Heart left ventricle (tissue), 16 donors: ENCODE measurements around the gene FER. TPM values are rescaled to one million over a fixed set of nuclear protein-coding genes. Genes with fewer than 3 reads are reported as not detected.
"Not testable (repeated sequence)": the region's sequence is repeated elsewhere in the genome, so short reads cannot be mapped to it uniquely, and the experiment has no call there.

Experiments used
- ATAC-seq, 4 donors: fragments of 200-7000 bp; cut with Tn5 transposase; one replicate each; pipeline ENCODE4 v1.9.1; 2020 to 2022; ENCODE audit warnings: moderate library complexity in 4 of 4, mild to moderate bottlenecking in 3 of 4, moderate number of reproducible peaks in 1 of 4
- DNase-seq, 5 donors: peaks; one replicate each; pipeline ENCODE4 v3.0.0-alpha.2; 2020
- H3K27ac ChIP-seq, 12 donors: fragments of 200-600 bp; sonication (generic) in 4 of 12; one replicate each; pipeline versions ENCODE4 v1.5.0 to v1.8.0; 2016 to 2022; ENCODE audit warnings: mild to moderate bottlenecking in 2 of 12
- H3K27me3 ChIP-seq, 9 donors: fragments of 200-600 bp; sonication (generic) in 2 of 9; one replicate each; pipeline versions ENCODE4 v1.5.1 to v1.8.0; 2016 to 2022; ENCODE audit warnings: mild to moderate bottlenecking in 3 of 9
- H3K36me3 ChIP-seq, 9 donors: fragments of 200-600 bp; sonication (generic) in 2 of 9; one replicate each; pipeline versions ENCODE4 v1.5.0 to v1.8.0; 2018 to 2022; ENCODE audit warnings: mild to moderate bottlenecking in 2 of 9
- H3K4me1 ChIP-seq, 12 donors: fragments of 200-600 bp; sonication (generic) in 4 of 12; one replicate each; pipeline versions ENCODE4 v1.5.0 to v1.8.0; 2016 to 2022; ENCODE audit warnings: mild to moderate bottlenecking in 3 of 12
- H3K4me3 ChIP-seq, 12 donors: fragments of 200-600 bp; sonication (generic) in 4 of 12; one replicate each; pipeline versions ENCODE4 v1.5.0 to v1.8.0; 2017 to 2022; ENCODE audit warnings: mild to moderate bottlenecking in 9 of 12, moderate library complexity in 4 of 12
- H3K9me3 ChIP-seq, 12 donors: fragments of 200-600 bp; sonication (generic) in 4 of 12; one replicate each; pipeline versions ENCODE4 v1.5.0 to v1.8.0; 2016 to 2022; ENCODE audit warnings: mild to moderate bottlenecking in 1 of 12
- POLR2A ChIP-seq, 2 donors: fragments of 450-650 bp; IDR thresholded peaks; one replicate each; pipeline ENCODE4 v1.6.1; 2017; ENCODE audit warnings: antibody characterized with exemption in 2 of 2, mild to moderate bottlenecking in 2 of 2, moderate library complexity in 2 of 2
- WGBS, 4 donors: extraction: QIAGEN DNeasy Blood & Tissue Kit in 2 of 4; methylation state at CpG; one replicate each; pipeline versions ENCODE4 v1.1.5 to v1.1.7; 2013 to 2018; 5-methylcytosine and 5-hydroxymethylcytosine counted together
- intact Hi-C, 10 donors: fragments of 100-400 bp; cut with DNase I; formaldehyde crosslinking; loops; one replicate each; pipeline versions ENCODE4 v1.11.1 to v1.14.2; 2022
- polyA plus RNA-seq, 2 donors: library from polyadenylated mRNA; stranded (reverse); fragments of 200-250 nt; gene quantifications; one replicate each; pipeline ENCODE4 v1.2.3, GENCODE V29; 2013
- total RNA-seq, 9 donors: library from RNA; depleted of rRNA in 2 of 9; stranded (reverse); fragments of >200 nt in 2 of 9; fragmentation: NEBNext Ultra II Directional in 3 of 9; extraction: Animal tissue kit (Norgen Biotek cat#: 25700) in 3 of 9; gene quantifications; one replicate each; pipeline versions ENCODE4 v1.1.0 to v1.2.4, GENCODE V29; 2016 to 2023
- TF ChIP-seq, protein P1 (sequence below), 12 donors: fragments of 200-600 bp; sonication (generic) in 4 of 12; IDR thresholded peaks; one replicate each; pipeline versions ENCODE4 v1.5.0 to v1.8.0; 2018 to 2022; ENCODE audit warnings: antibody characterized with exemption in 12 of 12, mild to moderate bottlenecking in 5 of 12
- donor health status: ischemic (EF 13 %, LVEDD 7.1; RV severe dilation, severe dysfunction).
- donor health status: healthy with polysubstance abuse.
- donor health status: DM: no; HTN: yes; CAD: no.
- donor health status: DM: no; HTN: no; CAD: no.
- donor health status: ischemic (EF 25% LVEDD 6.9; RV normal size, moderate dysfunction).
- donor health status: ischemic (EF 25% LVEDD 5.7; RV mildly dilated, moderate dysfunction).
- donor health status: healthy.
- donor health status: DM: yes; HTN: yes; CAD: no.
- donor health status: ischemic (EF 35%, LVEDD 5.7; RV mildly dilated, moderate dysfunction).
- donor health status: nonischemic (EF 11% LVEDD 7.7; RV severe dilation, severe dysfunction).
- donor health status: DM: yes; HTN: yes; CAD: no.
- donor health status: PGD.
- donor health status: ischemic (EF 29% LVEDD 5.4; RV normal size, mild dysfunction).
- donor health status: nonischemic (EF 23%, LVEDD 6.1; RV moderate dilation, normal function).

FER gene
- total and polyA plus RNA-seq, 11 donors = 1.4 to 25.7 (median 13.1) TPM

- Histone ChIP-seq H3K4me1 (no peaks in the 10 kb centered on the region), H3K9me3 (no peaks in the 10 kb centered on the region), H3K4me3 (no peak overlapping the region), H3K27ac (no peak overlapping the region), H3K27me3 (no peaks in the 10 kb centered on the region), H3K36me3 (peaks cover 0 to 19% (median 7%) of the 10 kb centered on the region in 9 donors)
- TF ChIP-seq, protein P1, sequence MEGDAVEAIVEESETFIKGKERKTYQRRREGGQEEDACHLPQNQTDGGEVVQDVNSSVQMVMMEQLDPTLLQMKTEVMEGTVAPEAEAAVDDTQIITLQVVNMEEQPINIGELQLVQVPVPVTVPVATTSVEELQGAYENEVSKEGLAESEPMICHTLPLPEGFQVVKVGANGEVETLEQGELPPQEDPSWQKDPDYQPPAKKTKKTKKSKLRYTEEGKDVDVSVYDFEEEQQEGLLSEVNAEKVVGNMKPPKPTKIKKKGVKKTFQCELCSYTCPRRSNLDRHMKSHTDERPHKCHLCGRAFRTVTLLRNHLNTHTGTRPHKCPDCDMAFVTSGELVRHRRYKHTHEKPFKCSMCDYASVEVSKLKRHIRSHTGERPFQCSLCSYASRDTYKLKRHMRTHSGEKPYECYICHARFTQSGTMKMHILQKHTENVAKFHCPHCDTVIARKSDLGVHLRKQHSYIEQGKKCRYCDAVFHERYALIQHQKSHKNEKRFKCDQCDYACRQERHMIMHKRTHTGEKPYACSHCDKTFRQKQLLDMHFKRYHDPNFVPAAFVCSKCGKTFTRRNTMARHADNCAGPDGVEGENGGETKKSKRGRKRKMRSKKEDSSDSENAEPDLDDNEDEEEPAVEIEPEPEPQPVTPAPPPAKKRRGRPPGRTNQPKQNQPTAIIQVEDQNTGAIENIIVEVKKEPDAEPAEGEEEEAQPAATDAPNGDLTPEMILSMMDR (IDR thresholded peaks at IDR 0.05) = no peak
- no peak for DNase-seq
- intact Hi-C loops = no loop called here
- no peak for ATAC-seq
These were observed 151.0 kb downstream of the FER start for GRCh38 chr5:108898707-108899106.

GRCh38 chr5:108899244-108899643, 151.5 kb downstream of the FER start:
- H3K4me1 ChIP-seq, H3K27ac ChIP-seq, DNase-seq, H3K4me3 ChIP-seq, H3K27me3 ChIP-seq, H3K9me3 ChIP-seq, intact Hi-C loops, ATAC-seq: not testable (repeated sequence)
- peaks cover 0 to 19% (median 7%) of the 10 kb centered on the region in 9 donors for H3K36me3 ChIP-seq
- 91 to 96% (median 93%) methylated on average over 6 of the region's 6 CpGs for WGBS, 4 donors

GRCh38 chr5:108900668-108901067, 153.0 kb downstream of the FER start:
- intact Hi-C loops = no loop called here
- Histone ChIP-seq H3K4me3 (no peak overlapping the region), H3K4me1 (no peaks in the 10 kb centered on the region), H3K27ac (no peak overlapping the region), H3K9me3 (no peaks in the 10 kb centered on the region), H3K27me3 (no peaks in the 10 kb centered on the region), H3K36me3 (peaks cover 0 to 19% (median 6%) of the 10 kb centered on the region in 9 donors)
- WGBS, 4 donors = 90 to 94% (median 91%) methylated on average over 3 of the region's 3 CpGs
- ATAC-seq = no peak
- TF ChIP-seq POLR2A (IDR thresholded peaks at IDR 0.05) = no peak
- TF ChIP-seq, protein P1 (IDR thresholded peaks at IDR 0.05) = no peak
- no peak for DNase-seq

GRCh38 chr5:108905805-108906204, 158.1 kb downstream of the FER start:
- H3K4me3 ChIP-seq = no peak overlapping the region
- no peak for ATAC-seq
- H3K36me3 ChIP-seq = peaks cover 0 to 5% (median 0%) of the 10 kb centered on the region in 9 donors
- TF ChIP-seq, protein P1 (IDR thresholded peaks at IDR 0.05) = no peak
- no peak for TF ChIP-seq POLR2A (IDR thresholded peaks at IDR 0.05)
- intact Hi-C loops = no loop called here
- H3K9me3 ChIP-seq = peaks cover 0 to 5% (median 0%) of the 10 kb centered on the region in 12 donors
- no peak for DNase-seq
- no peaks in the 10 kb centered on the region for H3K4me1 ChIP-seq
- no peaks in the 10 kb centered on the region for H3K27me3 ChIP-seq
- H3K27ac ChIP-seq = no peak overlapping the region

DNA sequence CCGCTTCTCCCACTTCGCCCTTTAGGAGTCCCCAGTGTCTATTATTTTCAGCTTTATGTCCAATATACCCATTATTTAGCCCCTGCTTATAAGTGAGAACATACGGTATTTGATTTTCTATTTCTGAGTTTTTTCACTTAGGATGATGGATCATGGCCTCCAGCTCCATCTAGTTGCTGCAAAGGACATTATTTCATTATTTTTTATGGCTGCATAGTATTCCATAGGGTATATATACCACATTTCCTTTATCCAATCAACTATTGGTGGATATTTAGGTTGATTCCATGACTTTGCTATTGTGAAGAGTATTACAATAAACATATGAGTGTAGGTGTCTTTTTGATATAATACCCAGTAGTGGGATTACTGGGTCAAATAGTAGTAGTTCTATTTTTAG, 162.9 kb downstream of the FER start:
- no peak overlapping the region for H3K27ac ChIP-seq
- TF ChIP-seq, protein P1 (IDR thresholded peaks at IDR 0.05) = no peak
- no peak for TF ChIP-seq POLR2A (IDR thresholded peaks at IDR 0.05)
- ATAC-seq = no peak
- no peaks in the 10 kb centered on the region for H3K4me1 ChIP-seq
- H3K4me3 ChIP-seq = no peak overlapping the region
- peaks cover 0 to 6% (median 0%) of the 10 kb centered on the region in 12 donors for H3K9me3 ChIP-seq
- no peak for DNase-seq
- peaks cover 0 to 5% (median 0%) of the 10 kb centered on the region in 9 donors for H3K36me3 ChIP-seq
- WGBS, 4 donors = 96 to 99% (median 98%) methylated on average over 3 of the region's 3 CpGs
- H3K27me3 ChIP-seq = no peaks in the 10 kb centered on the region
- intact Hi-C loops = loop anchor here in 1 of 10 donors (10.0 kb wide), 1 partner anchor 554 kb away; no protein-coding TSS in a partner anchor
